Mucosa of descending colon (tissue), 3 donors: ENCODE data around the gene USH1G. TPM values are rescaled to one million over a fixed set of nuclear protein-coding genes. Genes with fewer than 3 reads are reported as not detected.
"Not testable (repeated sequence)": the region's sequence is repeated elsewhere in the genome, so short reads cannot be mapped to it uniquely, and the experiment has no call there.

Source experiments
- ATAC-seq: fragments of 200-7000 bp; cut with Tn5 transposase; one replicate; pipeline ENCODE4 v1.9.1; 2020; ENCODE audit warnings: mild to moderate bottlenecking, moderate library complexity
- DNase-seq, 3 donors: peaks; one replicate each; pipeline ENCODE4 v3.0.0-alpha.2; 2020
- H3K36me3 ChIP-seq: fragments of 200-600 bp; one replicate; pipeline ENCODE4 v1.8.0; 2021; ENCODE audit warnings: low read depth, mild to moderate bottlenecking
- H3K4me1 ChIP-seq: fragments of 200-600 bp; one replicate; pipeline ENCODE4 v1.8.0; 2021; ENCODE audit warnings: low read depth, mild to moderate bottlenecking
- H3K4me3 ChIP-seq: fragments of 200-600 bp; one replicate; pipeline ENCODE4 v1.8.0; 2021; ENCODE audit warnings: mild to moderate bottlenecking
- H3K9me3 ChIP-seq: fragments of 200-600 bp; one replicate; pipeline ENCODE4 v1.8.0; 2021; ENCODE audit warnings: mild to moderate bottlenecking
- CTCF ChIP-seq: fragments of 200-600 bp; IDR thresholded peaks from one replicate; pipeline ENCODE4 v1.8.0; 2022; ENCODE audit warnings: antibody characterized with exemption, mild to moderate bottlenecking
- intact Hi-C, 2 donors: fragments of 100-400 bp; cut with DNase I in 1 of 2; cut with micrococcal nuclease in 1 of 2; formaldehyde crosslinking; loops; one replicate each; pipeline versions ENCODE4 v1.11.0 to v1.11.1; 2022; cut with DNase I, micrococcal nuclease
- total RNA-seq, 3 donors: library from RNA; stranded (reverse); fragmentation: NEBNext Ultra II Directional in 2 of 3; extraction: Animal tissue kit (Norgen Biotek cat#: 25700) in 2 of 3; gene quantifications; one replicate each; pipeline versions ENCODE4 v1.2.1 to v1.2.4, GENCODE V29; 2021 to 2023
- donor health status: DM: no; HTN: no; CAD: no; lungs with moderate emphysema.
- donor health status: DM: no; HTN: no; CAD: no.
- donor health status: DM: no; HTN: yes; CAD: no.

USH1G gene
- total RNA-seq, 3 donors from 2014 or later = not detected

DNA sequence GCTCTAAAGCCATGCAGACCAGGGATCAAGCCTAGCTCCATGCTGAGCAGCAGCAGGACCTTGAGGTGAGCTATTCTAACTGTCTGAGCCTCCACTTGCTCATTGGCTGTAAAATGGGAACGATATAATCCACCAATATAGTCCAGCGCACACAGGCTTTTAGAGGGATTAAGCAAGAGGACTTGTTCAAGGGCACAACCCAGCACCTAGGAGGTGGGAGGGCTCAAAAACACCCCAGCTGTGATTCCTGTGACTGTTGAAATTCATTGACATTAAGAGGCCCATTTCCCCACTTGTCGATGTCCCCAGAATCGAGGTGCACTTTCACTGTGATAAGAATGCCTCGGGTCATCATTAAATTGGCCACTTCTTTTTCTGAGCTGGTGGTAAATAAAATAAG, 4.1 kb downstream of the USH1G start:
- no peak overlapping the region for H3K4me3 ChIP-seq
- H3K9me3 ChIP-seq = no peaks in the 10 kb centered on the region
- H3K4me1 ChIP-seq = peaks cover 9% of the 10 kb centered on the region
- TF ChIP-seq CTCF = no peak
- ATAC-seq = no peak
- DNase-seq = no peak
- no peaks in the 10 kb centered on the region for H3K36me3 ChIP-seq
- intact Hi-C loops = no loop called here

- Histone ChIP-seq H3K4me1 (no peaks in the 10 kb centered on the region), H3K9me3 (no peaks in the 10 kb centered on the region), H3K36me3 (no peaks in the 10 kb centered on the region), H3K4me3 (no peak overlapping the region)
- TF ChIP-seq CTCF = no peak
- intact Hi-C loops = no loop called here
- no peak for ATAC-seq
- DNase-seq = no peak
Measured at GRCh38 chr17:74917430-74917829, 5.6 kb downstream of the USH1G start.

- DNase-seq (no peak), ATAC-seq (no peak)
- intact Hi-C loops = no loop called here
- no peaks in the 10 kb centered on the region for H3K4me1 ChIP-seq
- H3K4me3 ChIP-seq = no peak overlapping the region
- no peaks in the 10 kb centered on the region for H3K36me3 ChIP-seq
- H3K9me3 ChIP-seq = no peaks in the 10 kb centered on the region
- TF ChIP-seq CTCF = no peak
Measured at GRCh38 chr17:74916851-74917199, 6.2 kb downstream of the USH1G start.

DNA sequence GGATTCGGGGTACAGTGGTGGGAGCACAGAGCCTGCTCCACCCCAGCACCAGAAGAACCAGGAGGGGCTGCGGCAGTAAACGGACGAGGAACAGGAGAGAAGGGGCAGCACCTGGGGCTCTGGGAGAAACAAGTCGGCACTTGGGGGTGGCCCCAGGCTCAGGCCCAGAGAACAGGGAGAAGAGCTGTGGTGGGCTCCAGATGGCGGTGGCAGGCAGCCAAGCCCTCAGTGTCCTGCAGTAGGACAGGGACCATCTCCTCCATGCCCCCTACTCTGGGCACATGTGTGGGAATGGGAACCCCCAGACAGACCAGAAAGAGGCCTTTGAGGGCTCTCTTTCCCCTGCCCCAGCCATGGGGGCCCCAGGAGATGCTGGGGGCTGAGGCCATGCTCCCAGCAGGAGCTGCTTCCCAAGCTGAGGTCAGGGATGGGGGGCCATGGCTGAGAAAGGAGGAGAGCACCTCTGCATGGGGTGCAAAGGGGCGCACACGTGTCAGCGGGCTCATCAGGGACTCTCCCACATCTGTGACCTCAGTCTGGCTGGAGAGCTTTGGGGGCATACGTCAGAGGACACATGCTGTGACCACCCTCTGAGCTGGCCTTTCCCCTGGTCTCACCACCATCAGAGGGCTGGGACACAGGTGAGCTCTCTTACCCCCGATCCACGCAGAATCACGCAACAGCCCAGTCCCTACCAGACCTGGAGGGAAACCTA, 6.8 kb downstream of the USH1G start:
- intact Hi-C loops = no loop called here
- Histone ChIP-seq H3K4me3 (no peak overlapping the region), H3K9me3 (no peaks in the 10 kb centered on the region), H3K36me3 (no peaks in the 10 kb centered on the region), H3K4me1 (no peaks in the 10 kb centered on the region)
- DNase-seq (no peak), ATAC-seq (no peak)
- TF ChIP-seq CTCF = no peak

DNA sequence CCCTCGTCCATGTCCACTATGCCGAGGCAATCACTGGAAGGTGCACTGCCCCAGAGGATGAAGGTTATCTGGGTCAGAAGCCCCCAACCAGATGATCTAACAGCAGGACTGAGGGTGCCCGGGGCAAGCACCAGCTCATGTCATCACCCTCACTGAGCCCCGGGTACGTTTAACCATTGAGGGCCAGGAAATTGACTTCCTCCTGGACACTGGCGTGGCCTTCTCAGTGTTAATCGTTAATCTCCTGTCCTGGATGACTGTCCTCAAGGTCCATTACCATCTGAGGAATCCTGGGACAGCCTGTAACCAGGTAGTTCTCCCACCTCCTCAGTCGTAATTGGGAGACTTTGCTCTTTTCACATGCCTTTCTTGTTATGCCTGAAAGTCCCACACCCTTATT, 11.6 kb downstream of the USH1G start:
- H3K4me1 ChIP-seq, H3K4me3 ChIP-seq, ATAC-seq, intact Hi-C loops, H3K36me3 ChIP-seq, H3K9me3 ChIP-seq, DNase-seq: not testable (repeated sequence)

DNA sequence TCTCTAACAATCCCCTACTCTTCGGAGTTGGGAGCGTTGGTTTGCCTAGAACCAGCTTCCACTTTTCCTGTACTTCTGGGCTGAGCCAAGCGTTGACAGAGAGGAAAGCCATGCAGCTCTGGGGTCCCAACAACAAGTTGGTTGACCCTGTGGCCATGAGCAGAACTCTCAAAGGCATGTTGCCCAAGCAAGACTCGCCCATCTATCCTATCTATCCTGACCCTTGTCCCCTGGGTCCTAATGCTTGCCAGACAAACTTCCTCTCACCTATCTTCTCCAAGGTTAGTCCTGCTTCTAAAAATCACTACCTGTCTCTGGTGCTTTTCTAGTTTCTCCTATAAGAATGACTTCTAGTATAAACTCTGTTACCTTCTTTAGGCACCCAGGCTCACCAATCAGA, 14.0 kb downstream of the USH1G start:
- DNase-seq, H3K4me1 ChIP-seq, ATAC-seq, H3K36me3 ChIP-seq, H3K9me3 ChIP-seq, H3K4me3 ChIP-seq, intact Hi-C loops: not testable (repeated sequence)

DNA sequence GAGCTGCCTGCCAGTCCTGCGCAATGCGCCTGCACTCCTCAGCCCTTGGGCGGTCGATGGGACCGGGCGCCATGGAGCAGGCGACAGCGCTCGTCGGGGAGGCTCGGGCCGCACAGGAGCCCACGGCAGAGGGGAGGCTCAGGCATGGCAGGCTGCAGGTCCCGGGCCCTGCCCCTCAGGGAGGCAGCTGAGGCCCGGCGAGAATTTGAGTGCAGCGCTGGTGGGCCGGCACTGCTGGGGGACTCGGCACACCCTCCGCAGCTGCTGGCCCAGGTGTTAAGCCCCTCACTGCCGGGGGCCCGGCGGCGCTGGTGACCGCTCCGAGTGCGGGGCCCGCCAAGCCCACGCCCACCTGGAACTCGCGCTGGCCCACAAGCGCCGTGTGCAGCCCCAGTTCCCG, 16.0 kb downstream of the USH1G start:
- no peak for TF ChIP-seq CTCF
- no peaks in the 10 kb centered on the region for H3K36me3 ChIP-seq
- intact Hi-C loops = no loop called here
- no peak for DNase-seq
- H3K4me3 ChIP-seq = no peak overlapping the region
- no peaks in the 10 kb centered on the region for H3K9me3 ChIP-seq
- ATAC-seq = no peak
- H3K4me1 ChIP-seq = no peaks in the 10 kb centered on the region

DNA sequence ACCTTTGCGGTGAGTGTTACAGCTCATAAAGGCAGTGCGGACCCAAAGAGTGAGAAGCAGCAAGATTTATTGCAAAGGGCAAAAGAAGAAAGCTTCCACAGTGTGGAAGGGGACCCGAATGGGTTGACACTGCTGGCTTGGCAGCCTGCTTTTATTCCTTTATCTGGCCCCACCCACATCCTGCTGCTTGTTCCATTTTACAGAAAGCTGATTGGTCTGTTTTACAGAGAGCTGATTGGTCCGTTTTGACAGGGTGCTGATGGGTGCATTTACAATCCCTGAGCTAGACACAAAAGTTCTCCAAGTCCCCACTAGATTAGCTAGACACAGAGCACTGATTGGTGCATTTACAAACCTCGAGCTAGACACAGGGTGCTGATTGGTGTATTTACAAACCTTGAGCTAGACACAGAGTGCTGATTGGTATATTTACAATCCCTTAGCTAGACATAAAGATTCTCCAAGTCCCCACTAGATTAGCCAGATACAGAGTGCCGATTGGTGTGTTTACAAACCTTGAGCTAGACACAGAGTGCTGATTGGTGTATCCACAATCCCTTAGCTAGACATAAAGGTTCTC, 16.8 kb downstream of the USH1G start:
- DNase-seq, ATAC-seq, H3K4me1 ChIP-seq, H3K9me3 ChIP-seq, intact Hi-C loops, H3K4me3 ChIP-seq, H3K36me3 ChIP-seq: not testable (repeated sequence)
